Activated T-cell treated with anti-CD3 and anti-CD28 coated beads, Interleukin-2, amount 50 U/mL, for 4 hours (primary cell): ENCODE measurements around the gene ATXN1. TPM values are rescaled to one million over a fixed set of nuclear protein-coding genes. Genes with fewer than 3 reads are reported as not detected.

Experiments used
- ATAC-seq, 2 donors: fragments of 200-7000 bp; cut with Tn5 transposase; one replicate each; pipeline ENCODE4 v1.10.0; 2021
- DNase-seq: peaks from one replicate; pipeline ENCODE4 v3.0.0-alpha.2; 2020
- H3K27me3 Mint-ChIP-seq: one replicate; pipeline ENCODE4 v1.8.0; 2021; ENCODE audit warnings: low read depth, mixed read lengths
- H3K36me3 Mint-ChIP-seq: one replicate; pipeline ENCODE4 v1.8.0; 2022; ENCODE audit warnings: mixed read lengths; ENCODE audit not compliant: insufficient read depth
- H3K4me1 Mint-ChIP-seq: one replicate; pipeline ENCODE4 v1.8.0; 2021; ENCODE audit warnings: low read depth, mixed read lengths
- H3K4me3 Mint-ChIP-seq: one replicate; pipeline ENCODE4 v1.8.0; 2021; ENCODE audit warnings: mild to moderate bottlenecking, moderate library complexity, mixed read lengths
- H3K9me3 Mint-ChIP-seq: one replicate; pipeline ENCODE4 v1.8.0; 2021; ENCODE audit warnings: mixed read lengths
- total RNA-seq, 3 donors: library from RNA; stranded (reverse); gene quantifications; one replicate each; pipeline ENCODE4 v1.2.1, GENCODE V29; 2021

Gene ATXN1
- total RNA-seq, 3 donors from 2014 or later = 39.5 to 63.8 (median 45.1) TPM

DNA sequence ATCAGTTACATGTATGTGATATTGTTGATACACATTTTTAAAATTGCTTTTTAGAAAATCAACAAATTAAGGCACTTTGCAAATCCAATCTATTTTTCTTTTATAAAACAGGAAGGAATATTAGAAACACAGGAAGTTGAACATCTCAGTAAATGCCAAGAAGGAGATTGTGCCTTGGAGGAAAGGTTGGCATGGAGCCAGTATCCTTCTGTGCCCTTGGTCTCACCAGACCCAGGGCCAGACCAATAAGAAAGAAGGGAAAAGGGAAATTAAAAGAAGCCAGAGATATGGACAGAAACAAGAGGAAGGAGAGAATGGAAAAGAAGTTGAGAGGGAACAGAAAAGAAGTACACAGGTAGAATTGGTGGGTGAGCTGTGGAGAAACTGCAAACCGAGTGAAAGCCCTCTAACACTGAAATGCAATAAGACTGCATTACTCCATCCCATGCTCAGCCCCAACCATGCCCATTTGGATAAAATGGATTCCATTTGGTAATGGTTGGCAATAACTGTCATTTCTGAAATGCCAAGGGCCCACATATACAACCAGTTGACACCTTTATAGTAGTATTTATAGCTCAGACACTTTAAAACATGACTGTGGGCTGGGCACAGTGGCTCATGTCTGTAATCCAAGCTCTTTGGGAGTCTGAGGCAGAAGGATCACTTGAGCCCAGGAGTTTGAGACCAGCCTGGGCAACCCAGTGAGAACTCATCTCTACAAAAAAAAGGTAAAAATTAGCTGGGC, 389.1 kb downstream of the ATXN1 start:
- Mint-ChIP-seq H3K27me3 (no peaks in the 10 kb centered on the region), H3K4me1 (no peaks in the 10 kb centered on the region), H3K9me3 (no peaks in the 10 kb centered on the region), H3K4me3 (no peak overlapping the region), H3K36me3 (peaks cover 9% of the 10 kb centered on the region)
- no peak for DNase-seq
- ATAC-seq = no peak

DNA sequence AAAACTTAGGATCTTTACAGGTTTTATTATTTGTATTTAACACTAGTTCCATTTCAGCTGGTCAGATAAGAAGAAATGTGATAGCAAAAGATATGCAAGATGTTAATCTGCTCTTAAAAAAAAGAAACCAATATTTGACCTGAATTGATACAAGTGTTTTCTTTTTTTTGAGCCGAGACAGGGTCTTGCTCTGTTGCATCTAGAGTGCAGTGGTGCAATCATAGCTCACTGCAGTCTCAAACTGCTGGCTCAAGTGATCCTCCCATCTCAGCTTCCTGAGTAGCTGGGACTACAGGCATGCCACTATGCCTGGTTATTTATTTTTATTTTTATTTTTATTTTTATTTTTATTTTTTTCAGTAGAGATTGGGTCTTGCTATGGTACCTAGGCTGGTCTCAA, 389.9 kb downstream of the ATXN1 start:
- no peaks in the 10 kb centered on the region for H3K9me3 Mint-ChIP-seq
- no peak for ATAC-seq
- H3K27me3 Mint-ChIP-seq = no peaks in the 10 kb centered on the region
- no peak for DNase-seq
- no peak overlapping the region for H3K4me3 Mint-ChIP-seq
- H3K4me1 Mint-ChIP-seq = no peaks in the 10 kb centered on the region
- H3K36me3 Mint-ChIP-seq = peaks cover 5% of the 10 kb centered on the region

DNA sequence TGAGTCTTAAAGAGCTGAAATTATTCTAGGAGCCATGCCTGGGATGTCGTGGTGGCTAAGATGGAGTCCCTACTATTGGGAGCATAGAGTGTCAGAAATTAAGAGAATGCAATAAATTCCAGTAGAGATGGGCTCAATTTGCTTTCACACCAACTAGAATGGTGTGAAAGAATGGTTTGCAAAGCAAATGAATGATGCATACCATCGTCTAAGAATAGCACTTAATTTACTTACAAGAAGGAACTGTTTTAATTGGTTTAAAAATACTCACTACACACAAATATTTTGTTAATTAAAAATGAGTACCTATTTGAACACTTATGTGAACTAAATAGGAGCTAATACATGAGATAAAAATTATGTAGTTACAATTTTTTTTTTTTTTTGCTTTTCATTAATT, 390.3 kb downstream of the ATXN1 start:
- DNase-seq = no peak
- Mint-ChIP-seq H3K36me3 (peaks cover 5% of the 10 kb centered on the region), H3K4me3 (no peak overlapping the region), H3K9me3 (no peaks in the 10 kb centered on the region), H3K4me1 (no peaks in the 10 kb centered on the region), H3K27me3 (no peaks in the 10 kb centered on the region)
- ATAC-seq = no peak

DNA sequence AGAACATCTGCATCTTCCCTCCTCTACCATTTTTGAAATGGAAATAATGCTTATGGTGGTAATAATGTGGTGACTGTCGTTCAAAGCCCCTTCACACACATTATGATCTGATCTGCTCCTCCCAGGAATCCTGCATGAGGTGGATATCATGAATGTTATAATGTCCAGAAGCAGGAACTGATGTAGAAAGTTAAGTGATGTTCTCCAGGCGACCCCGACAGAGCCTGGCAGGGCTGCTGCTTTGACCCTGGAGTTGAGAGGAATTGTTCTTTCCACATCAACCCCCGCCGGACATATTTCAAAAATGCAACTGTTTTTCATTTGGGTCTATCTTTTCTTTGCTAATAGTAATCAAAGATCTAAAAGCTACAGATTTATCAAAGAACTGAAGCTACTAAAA, 391.3 kb downstream of the ATXN1 start:
- ATAC-seq = no peak
- peaks cover 5% of the 10 kb centered on the region for H3K36me3 Mint-ChIP-seq

DNA sequence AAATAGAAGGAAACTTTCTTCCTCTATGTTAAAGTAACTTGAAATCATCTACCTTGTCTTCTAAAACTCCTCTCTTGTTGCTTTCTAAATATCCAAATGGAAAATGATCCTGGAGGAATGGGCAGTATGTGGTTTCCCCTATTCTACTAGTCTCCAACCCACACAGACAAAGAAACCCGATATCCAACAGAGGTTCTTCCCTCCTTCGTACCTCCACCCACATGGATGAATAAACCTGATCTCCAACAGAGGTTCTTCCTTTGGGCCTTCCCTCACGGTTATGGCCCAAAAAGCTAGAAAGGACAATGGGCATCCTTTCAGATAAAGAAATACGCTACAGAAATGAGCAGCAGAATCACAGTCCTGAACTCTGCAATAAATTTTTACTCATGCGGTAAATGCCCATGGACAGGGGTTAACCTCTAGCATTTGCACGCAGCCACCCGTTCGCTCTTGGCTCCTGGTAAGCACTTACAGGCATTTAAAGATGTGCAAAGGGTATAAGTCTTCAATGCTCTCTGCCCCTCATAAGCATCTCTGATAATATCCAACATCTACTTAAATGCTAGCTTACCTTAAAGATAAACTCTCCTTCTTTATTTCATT, 392.0 kb downstream of the ATXN1 start:
- DNase-seq (no peak), ATAC-seq (no peak)
- Mint-ChIP-seq H3K27me3 (no peaks in the 10 kb centered on the region), H3K9me3 (no peaks in the 10 kb centered on the region), H3K4me1 (no peaks in the 10 kb centered on the region), H3K36me3 (peaks cover 5% of the 10 kb centered on the region), H3K4me3 (no peak overlapping the region)

More for the DNA sequence above, 391.3 kb downstream of the ATXN1 start:
- no peak for DNase-seq
- Mint-ChIP-seq H3K27me3 (no peaks in the 10 kb centered on the region), H3K4me1 (no peaks in the 10 kb centered on the region), H3K9me3 (no peaks in the 10 kb centered on the region), H3K4me3 (no peak overlapping the region)

DNA sequence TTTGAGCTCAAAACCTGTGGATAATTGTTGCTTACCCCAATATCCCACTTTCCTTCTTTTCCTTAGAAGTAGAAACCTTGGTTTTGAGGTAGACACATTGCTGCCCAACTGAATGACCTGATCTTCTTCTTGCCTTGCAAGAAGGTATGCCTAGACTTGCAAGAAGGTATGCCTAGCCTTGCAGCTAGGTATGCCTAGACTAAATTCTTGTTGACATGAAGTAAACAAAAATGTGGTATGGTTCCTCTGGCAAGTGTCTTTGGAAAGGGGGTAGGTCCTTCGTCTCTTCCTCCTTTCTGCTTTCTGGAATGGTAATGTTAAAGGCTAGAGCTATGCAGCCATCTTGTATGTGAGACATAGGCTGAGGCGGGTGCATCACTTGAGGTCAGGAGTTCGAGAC, 393.7 kb downstream of the ATXN1 start:
- Mint-ChIP-seq H3K9me3 (no peaks in the 10 kb centered on the region), H3K27me3 (no peaks in the 10 kb centered on the region), H3K4me3 (no peak overlapping the region), H3K36me3 (peaks cover 8% of the 10 kb centered on the region), H3K4me1 (no peaks in the 10 kb centered on the region)
- ATAC-seq (no peak), DNase-seq (no peak)

DNA sequence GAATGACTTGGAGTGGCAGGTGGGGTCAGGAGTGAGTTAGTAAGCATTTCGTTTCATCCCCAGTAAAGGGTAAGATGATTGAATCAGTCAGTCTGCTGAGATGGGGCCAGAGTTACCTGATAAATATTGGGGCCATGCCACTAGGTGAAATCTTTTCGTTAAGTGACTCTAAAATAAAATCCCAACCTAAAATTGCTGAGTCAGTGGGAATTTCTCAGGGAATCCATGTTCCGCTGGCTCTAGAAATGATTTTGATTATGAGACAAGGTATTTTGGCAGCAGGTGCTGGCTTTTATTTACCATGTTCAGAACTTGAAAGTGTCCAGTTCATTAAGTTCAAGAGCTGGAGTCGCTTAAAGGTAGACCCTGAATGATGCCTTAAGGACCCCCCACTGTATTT, 397.5 kb downstream of the ATXN1 start:
- H3K4me1 Mint-ChIP-seq = no peaks in the 10 kb centered on the region
- H3K36me3 Mint-ChIP-seq = peaks cover 8% of the 10 kb centered on the region
- DNase-seq (no peak), ATAC-seq (no peak)
- no peaks in the 10 kb centered on the region for H3K9me3 Mint-ChIP-seq
- no peaks in the 10 kb centered on the region for H3K27me3 Mint-ChIP-seq
- H3K4me3 Mint-ChIP-seq = no peak overlapping the region

DNA sequence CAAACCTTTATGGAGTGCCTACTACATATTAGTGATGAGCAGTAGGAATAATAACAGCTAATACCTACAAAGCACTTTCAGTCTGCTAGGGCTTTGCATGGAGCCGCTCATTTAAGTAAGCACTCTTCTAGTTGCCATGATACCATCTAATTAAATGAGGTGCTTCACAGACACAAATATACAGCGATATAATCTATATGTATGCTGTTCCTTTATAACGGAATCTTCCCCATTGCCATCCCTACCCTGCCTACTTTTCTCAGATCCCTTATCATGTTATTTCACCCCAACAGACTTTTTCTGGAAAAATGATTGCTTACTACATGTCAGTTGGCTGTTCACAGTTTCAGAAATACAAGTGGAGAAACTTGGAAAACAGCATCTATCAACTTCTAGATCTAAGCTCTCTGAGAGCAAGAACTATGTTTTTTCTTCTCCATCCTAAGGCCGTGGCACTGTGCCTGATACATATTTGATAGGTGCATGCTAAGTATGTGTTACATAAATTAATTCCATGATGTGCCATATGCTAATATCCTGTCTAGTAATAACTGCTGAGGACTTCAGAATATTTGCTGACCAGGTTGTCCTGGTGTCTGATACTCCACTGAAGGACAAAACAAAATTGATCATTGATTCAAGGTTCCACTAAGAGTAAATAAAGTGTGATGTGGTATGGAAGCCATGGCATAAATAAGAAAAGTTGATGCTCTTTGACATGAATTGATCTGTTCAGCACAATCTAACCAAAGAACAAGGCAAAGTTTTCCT, 398.3 kb downstream of the ATXN1 start:
- Mint-ChIP-seq H3K27me3 (no peaks in the 10 kb centered on the region), H3K4me1 (no peaks in the 10 kb centered on the region), H3K4me3 (no peak overlapping the region), H3K9me3 (no peaks in the 10 kb centered on the region), H3K36me3 (peaks cover 8% of the 10 kb centered on the region)
- DNase-seq (no peak), ATAC-seq (no peak)

DNA sequence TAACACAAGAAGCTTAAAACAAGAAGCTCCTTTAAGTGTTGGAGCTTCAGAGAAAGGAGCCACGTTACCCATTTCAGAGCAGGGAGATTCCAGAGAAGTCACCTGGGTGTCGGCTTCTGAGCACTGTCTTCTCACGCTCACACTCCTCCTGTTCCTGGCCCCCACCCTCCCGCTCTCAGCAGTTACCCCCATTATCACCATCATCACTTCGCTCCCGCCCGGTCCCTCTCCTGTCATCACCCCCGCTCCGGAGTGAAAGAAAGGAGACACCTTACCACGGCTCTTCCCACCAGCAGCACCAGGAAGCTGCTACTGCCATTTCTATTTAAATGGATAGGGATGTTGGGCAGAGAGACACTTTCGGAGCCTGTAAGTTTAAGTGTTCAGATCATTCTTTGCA, 399.0 kb downstream of the ATXN1 start:
- H3K4me1 Mint-ChIP-seq = peaks cover 2% of the 10 kb centered on the region
- ATAC-seq (no peak), DNase-seq (no peak)
- no peaks in the 10 kb centered on the region for H3K9me3 Mint-ChIP-seq
- H3K27me3 Mint-ChIP-seq = no peaks in the 10 kb centered on the region
- peaks cover 8% of the 10 kb centered on the region for H3K36me3 Mint-ChIP-seq
- no peak overlapping the region for H3K4me3 Mint-ChIP-seq

DNA sequence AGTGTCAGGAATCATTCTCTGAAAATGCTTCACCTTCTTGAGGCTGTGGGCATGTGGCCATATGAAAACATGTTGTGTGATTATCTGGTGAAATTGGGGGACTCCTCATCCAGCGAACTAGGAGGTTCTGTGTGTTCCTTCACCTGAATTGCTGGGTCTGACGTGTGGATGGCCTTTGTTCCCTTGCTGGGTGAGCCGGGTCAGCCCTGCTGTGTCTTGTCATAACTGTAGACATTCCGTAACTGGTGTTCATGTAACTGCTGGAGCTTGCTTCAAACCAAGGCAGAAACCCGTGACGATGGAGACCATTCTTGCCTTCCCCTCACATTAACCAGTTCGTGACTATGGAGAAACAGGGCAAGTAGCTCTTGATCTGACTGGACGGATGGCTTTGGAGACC, 399.4 kb downstream of the ATXN1 start:
- no peaks in the 10 kb centered on the region for H3K9me3 Mint-ChIP-seq
- H3K4me1 Mint-ChIP-seq = peaks cover 2% of the 10 kb centered on the region
- ATAC-seq = no peak
- peaks cover 8% of the 10 kb centered on the region for H3K36me3 Mint-ChIP-seq
- H3K4me3 Mint-ChIP-seq = no peak overlapping the region
- no peak for DNase-seq
- H3K27me3 Mint-ChIP-seq = no peaks in the 10 kb centered on the region

DNA sequence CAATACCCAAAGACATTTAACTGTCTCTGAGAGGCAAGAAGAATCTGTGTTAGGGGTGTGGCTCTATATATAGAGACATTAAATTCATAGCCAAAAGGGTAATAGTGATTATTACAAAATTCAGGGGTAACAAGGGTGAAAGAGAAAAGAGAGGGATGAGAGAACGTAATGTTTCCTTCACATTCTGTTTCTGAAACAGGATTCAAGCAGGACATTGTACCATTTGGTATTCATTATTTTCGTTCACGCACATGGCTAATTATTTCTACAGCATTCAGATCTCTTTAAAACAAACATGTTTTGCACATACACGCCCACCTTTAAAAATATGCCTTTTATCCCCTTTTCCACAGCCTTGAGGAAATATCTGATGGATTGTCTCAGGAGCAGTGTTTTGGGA, 400.1 kb downstream of the ATXN1 start:
- H3K27me3 Mint-ChIP-seq = no peaks in the 10 kb centered on the region
- peaks cover 2% of the 10 kb centered on the region for H3K4me1 Mint-ChIP-seq
- H3K9me3 Mint-ChIP-seq = no peaks in the 10 kb centered on the region
- DNase-seq = no peak
- peaks cover 8% of the 10 kb centered on the region for H3K36me3 Mint-ChIP-seq
- no peak overlapping the region for H3K4me3 Mint-ChIP-seq
- no peak for ATAC-seq

DNA sequence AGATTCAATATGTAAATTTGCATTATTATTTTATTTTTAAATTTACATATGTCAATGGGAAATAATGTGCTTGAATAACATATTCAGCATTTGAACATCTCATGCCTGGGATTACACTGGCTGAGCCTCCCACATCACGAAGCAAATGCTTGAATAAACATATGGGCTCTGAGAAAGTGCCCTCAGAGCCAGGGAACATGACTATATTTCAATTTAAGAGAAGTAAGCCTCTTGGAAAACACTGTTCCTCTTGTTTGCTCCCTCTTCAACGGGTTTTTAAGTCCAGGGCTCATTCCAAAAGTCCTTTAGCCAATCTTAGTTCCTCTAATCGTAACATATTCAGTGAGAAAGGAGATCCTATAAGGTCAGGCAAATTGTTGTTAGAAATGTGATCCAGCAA, 400.9 kb downstream of the ATXN1 start:
- Mint-ChIP-seq H3K9me3 (no peaks in the 10 kb centered on the region), H3K4me1 (peaks cover 5% of the 10 kb centered on the region), H3K36me3 (peaks cover 11% of the 10 kb centered on the region), H3K27me3 (no peaks in the 10 kb centered on the region), H3K4me3 (no peak overlapping the region)
- no peak for ATAC-seq
- no peak for DNase-seq

DNA sequence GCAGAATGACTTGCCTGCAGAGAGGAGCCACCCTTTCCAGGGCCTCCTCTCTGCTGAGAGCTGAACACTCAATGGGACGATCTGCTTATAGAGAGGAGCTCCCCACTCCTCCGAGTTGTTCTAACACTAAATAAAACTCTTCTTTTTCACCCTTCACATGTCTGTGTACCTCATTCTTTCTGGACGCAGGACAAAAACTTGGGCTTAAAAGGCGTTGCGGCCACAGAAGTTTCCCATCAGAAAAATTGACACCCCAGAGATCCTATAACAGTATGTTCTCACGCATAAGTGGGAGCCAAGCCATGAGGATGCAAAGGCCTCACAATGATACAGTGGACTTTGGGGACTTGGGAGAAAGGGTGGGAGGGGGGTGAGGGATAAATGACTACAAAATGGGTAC, 401.7 kb downstream of the ATXN1 start:
- no peak for DNase-seq
- no peak for ATAC-seq
- Mint-ChIP-seq H3K27me3 (no peaks in the 10 kb centered on the region), H3K9me3 (no peaks in the 10 kb centered on the region), H3K4me1 (peaks cover 5% of the 10 kb centered on the region), H3K36me3 (peaks cover 11% of the 10 kb centered on the region), H3K4me3 (no peak overlapping the region)

DNA sequence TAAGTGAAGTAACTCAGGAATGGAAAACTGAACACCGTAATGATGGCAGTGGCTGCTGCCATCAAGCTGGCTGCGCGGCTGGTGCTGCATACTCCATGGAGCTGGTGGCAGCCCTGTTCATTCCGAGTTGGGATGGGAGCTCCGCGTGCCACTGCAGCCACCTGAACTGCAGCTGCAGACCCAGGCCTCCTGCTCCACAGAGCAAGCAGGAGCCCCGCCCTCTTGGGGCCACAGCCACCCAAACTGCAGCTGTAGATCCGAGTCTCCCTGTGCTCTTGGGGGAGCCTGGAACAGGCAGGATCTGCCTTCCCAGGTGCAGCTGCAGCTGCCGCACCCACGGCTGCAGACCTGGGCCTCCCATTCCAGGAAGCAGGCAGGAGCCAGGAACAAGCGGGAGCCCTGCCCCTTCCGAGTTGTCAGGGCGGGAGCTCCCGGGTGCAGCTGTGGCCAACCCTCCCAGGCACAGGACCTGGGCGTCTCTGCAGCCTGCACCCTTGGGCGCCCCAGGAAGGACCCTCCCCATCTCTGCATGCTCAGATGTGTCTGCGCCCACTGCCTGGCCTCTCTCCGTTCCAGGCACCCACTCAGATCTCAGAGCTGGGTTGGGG, 402.6 kb downstream of the ATXN1 start:
- Mint-ChIP-seq H3K4me1 (peaks cover 5% of the 10 kb centered on the region), H3K36me3 (peaks cover 11% of the 10 kb centered on the region), H3K4me3 (no peak overlapping the region), H3K9me3 (no peaks in the 10 kb centered on the region), H3K27me3 (no peaks in the 10 kb centered on the region)
- DNase-seq = no peak
- no peak for ATAC-seq
